ENCODE measurements around the gene FGFR3. TPM values are rescaled to one million over a fixed set of nuclear protein-coding genes. Genes with fewer than 3 reads are reported as not detected.

Gene FGFR3
- total RNA-seq, 1 donor from 2014 or later = 1.0 TPM

DNA sequence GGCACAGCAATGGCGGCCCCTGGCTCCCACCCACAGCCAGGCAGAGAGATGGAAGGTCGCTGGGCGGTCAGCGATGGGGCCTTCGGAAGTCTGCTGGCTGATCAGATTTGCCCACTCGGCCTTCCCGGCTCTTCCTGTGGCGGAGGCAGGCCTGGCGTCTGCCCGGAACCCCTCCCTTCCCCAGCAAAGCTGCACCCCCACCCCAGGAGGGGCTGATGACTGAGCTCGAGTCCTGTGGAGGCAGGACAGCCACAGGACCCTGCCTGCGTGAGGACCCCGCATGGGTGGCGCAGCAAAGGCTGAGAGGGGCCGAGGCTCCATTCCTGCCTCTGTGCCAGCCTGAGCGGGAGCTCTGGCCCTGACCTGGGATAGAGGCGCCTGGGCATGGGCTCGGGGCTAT is 37.0 kb upstream of the FGFR3 start:
- Mint-ChIP-seq H3K4me1 (ENCODE audit: unreplicated experiment) (no peaks in the 10 kb centered on the region), H3K4me3 (ENCODE audit: unreplicated experiment) (no peak overlapping the region), H3K9me3 (ENCODE audit: unreplicated experiment) (no peaks in the 10 kb centered on the region), H3K27me3 (ENCODE audit: unreplicated experiment) (peaks cover 8% of the 10 kb centered on the region), H3K27ac (ENCODE audit: unreplicated experiment) (no peak overlapping the region), H3K36me3 (ENCODE audit: low read depth, unreplicated experiment) (no peaks in the 10 kb centered on the region)
- DNase-seq (ENCODE audit: low spot score) = no peak
- no peak for TF ChIP-seq CTCF (IDR thresholded peaks at IDR 0.05; ENCODE audit: unreplicated experiment)

- no peak overlapping the region for H3K27ac Mint-ChIP-seq (ENCODE audit: unreplicated experiment)
- DNase-seq (ENCODE audit: low spot score) = no peak
- H3K36me3 Mint-ChIP-seq (ENCODE audit: low read depth, unreplicated experiment) = no peaks in the 10 kb centered on the region
- no peak overlapping the region for H3K4me3 Mint-ChIP-seq (ENCODE audit: unreplicated experiment)
- no peaks in the 10 kb centered on the region for H3K9me3 Mint-ChIP-seq (ENCODE audit: unreplicated experiment)
- no peak for TF ChIP-seq CTCF (IDR thresholded peaks at IDR 0.05; ENCODE audit: unreplicated experiment)
- peaks cover 8% of the 10 kb centered on the region for H3K27me3 Mint-ChIP-seq (ENCODE audit: unreplicated experiment)
- no peaks in the 10 kb centered on the region for H3K4me1 Mint-ChIP-seq (ENCODE audit: unreplicated experiment)
Observed at GRCh38 chr4:1756893-1757779, 36.0 kb upstream of the FGFR3 start.

DNA sequence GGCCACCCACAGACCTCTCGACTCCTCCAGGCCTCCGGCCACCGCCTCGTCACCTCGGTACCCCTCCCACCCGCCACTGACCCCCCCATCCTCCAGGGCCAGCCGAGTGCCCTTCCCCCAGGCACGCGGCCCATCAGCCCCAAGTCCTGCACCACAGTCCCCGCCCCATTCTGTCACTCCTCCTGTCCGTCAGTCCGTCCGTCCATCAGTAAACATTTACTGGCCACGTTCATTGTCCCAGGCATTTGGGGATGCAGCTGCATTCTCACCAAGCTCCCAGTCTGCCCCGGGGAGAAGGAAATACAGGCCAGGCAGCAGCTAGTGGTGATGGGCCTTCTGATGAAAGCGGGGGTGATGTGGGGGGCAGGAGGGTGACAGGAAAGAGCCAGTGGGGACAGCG is 35.3 kb upstream of the FGFR3 start:
- H3K27ac Mint-ChIP-seq (ENCODE audit: unreplicated experiment) = no peak overlapping the region

GRCh38 chr4:1758306-1759121 is 34.6 kb upstream of the FGFR3 start:
- Mint-ChIP-seq H3K36me3 (ENCODE audit: low read depth, unreplicated experiment) (no peaks in the 10 kb centered on the region), H3K4me3 (ENCODE audit: unreplicated experiment) (no peak overlapping the region), H3K4me1 (ENCODE audit: unreplicated experiment) (no peaks in the 10 kb centered on the region), H3K27ac (ENCODE audit: unreplicated experiment) (no peak overlapping the region), H3K9me3 (ENCODE audit: unreplicated experiment) (no peaks in the 10 kb centered on the region), H3K27me3 (ENCODE audit: unreplicated experiment) (peaks cover 8% of the 10 kb centered on the region)
- TF ChIP-seq CTCF (IDR thresholded peaks at IDR 0.05; ENCODE audit: unreplicated experiment) = no peak
- no peak for DNase-seq (ENCODE audit: low spot score)

More for the DNA sequence above, 35.3 kb upstream of the FGFR3 start:
- Mint-ChIP-seq H3K27me3 (ENCODE audit: unreplicated experiment) (peaks cover 8% of the 10 kb centered on the region), H3K36me3 (ENCODE audit: low read depth, unreplicated experiment) (no peaks in the 10 kb centered on the region), H3K4me1 (ENCODE audit: unreplicated experiment) (no peaks in the 10 kb centered on the region), H3K4me3 (ENCODE audit: unreplicated experiment) (no peak overlapping the region), H3K9me3 (ENCODE audit: unreplicated experiment) (no peaks in the 10 kb centered on the region)
- TF ChIP-seq CTCF (IDR thresholded peaks at IDR 0.05; ENCODE audit: unreplicated experiment) = no peak
- no peak for DNase-seq (ENCODE audit: low spot score)
